H1 (cell line): ENCODE results near the gene SCYGR4. TPM values are rescaled to one million over a fixed set of nuclear protein-coding genes. Genes with fewer than 3 reads are reported as not detected.

Experiments used
- CTCF ChIA-PET: fragments of 300-600 bp; sonication (Branson Sonifier 250); formaldehyde crosslinking; loops from one replicate; lab custom pipeline; 2021; ENCODE audit not compliant: partially characterized antibody; lab: Charles Lee
- POLR2A ChIA-PET: fragments of 300-600 bp; sonication (Branson Sonifier 250); formaldehyde crosslinking; loops from one replicate; lab custom pipeline; 2021; ENCODE audit warnings: inconsistent platforms; ENCODE audit not compliant: partially characterized antibody; lab: Charles Lee
- DNase-seq, 2 experiments: peaks; one replicate each; pipeline versions ENCODE4 v3.0.0 to v3.0.0-alpha.2; 2010 to 2022; ENCODE audit warnings: low spot score in 2 of 2, low read depth in 1 of 2, mixed read lengths in 1 of 2
- FAIRE-seq: peaks from 2 replicates; lab custom pipeline; 2011; peaks lifted over from hg19 to GRCh38; lab: Jason Lieb, UNC
- H2AFZ ChIP-seq: 2 replicates; pipeline ENCODE4 v1.8.1; 2012; ENCODE audit warnings: low read length, inconsistent platforms
- H2AK5ac ChIP-seq: 2 replicates; pipeline ENCODE4 v1.6.1; 2013; ENCODE audit warnings: low read depth, low read length
- H2BK120ac ChIP-seq: replicated peaks from 2 replicates; pipeline ENCODE3; 2013; ENCODE audit warnings: low read depth, low read length, inconsistent platforms
- H2BK12ac ChIP-seq: 2 replicates; pipeline ENCODE4 v1.6.1; 2013; ENCODE audit warnings: low read depth, low read length
- H2BK15ac ChIP-seq: 2 replicates; pipeline ENCODE4 v1.6.1; 2013; ENCODE audit warnings: low read length
- H2BK20ac ChIP-seq: 2 replicates; pipeline ENCODE4 v1.6.1; 2013; ENCODE audit warnings: low read length
- H2BK5ac ChIP-seq: 2 replicates; pipeline ENCODE4 v1.6.1; 2013; ENCODE audit warnings: low read depth, low read length
- H3K14ac ChIP-seq: 2 replicates; pipeline ENCODE4 v1.6.1; 2013; ENCODE audit warnings: inconsistent platforms; ENCODE audit not compliant: insufficient read length
- H3K18ac ChIP-seq: 2 replicates; pipeline ENCODE4 v1.6.1; 2013; ENCODE audit warnings: low read length; ENCODE audit errors: extremely low read depth
- H3K23ac ChIP-seq: 2 replicates; pipeline ENCODE4 v1.6.1; 2013; ENCODE audit warnings: inconsistent platforms; ENCODE audit not compliant: insufficient read length
- H3K23me2 ChIP-seq: 2 replicates; pipeline ENCODE4 v1.6.1; 2013; ENCODE audit warnings: low read depth, low read length
- H3K27ac ChIP-seq: 2 replicates; pipeline ENCODE4 v1.6.1; 2011; ENCODE audit warnings: low read depth, low read length, inconsistent platforms
- H3K27me3 ChIP-seq, 4 experiments: replicated peaks in 1 of 4; 1 replicate in 1 of 4; 2 replicates in 3 of 4; pipeline versions ENCODE4 v1.6.1 to v1.8.1; 2011 to 2013; ENCODE audit warnings: low read length in 3 of 4, mild to moderate bottlenecking in 3 of 4, inconsistent platforms in 2 of 4, mixed read lengths in 2 of 4, moderate library complexity in 1 of 4; ENCODE audit not compliant: control insufficient read depth in 3 of 4, insufficient read depth in 3 of 4; ENCODE audit errors: extremely low read depth in 1 of 4
- H3K36me3 ChIP-seq, 4 experiments: 2 replicates each; pipeline versions ENCODE4 v1.6.1 to v1.8.1; 2011 to 2013; ENCODE audit warnings: mild to moderate bottlenecking in 4 of 4, low read length in 3 of 4, moderate library complexity in 2 of 4, control low read depth in 1 of 4, inconsistent platforms in 1 of 4; ENCODE audit not compliant: insufficient read depth in 4 of 4, control insufficient read depth in 2 of 4
- H3K4ac ChIP-seq: replicated peaks from 2 replicates; pipeline ENCODE3; 2013; ENCODE audit warnings: low read length, low read depth, mixed read lengths, inconsistent platforms; ENCODE audit not compliant: insufficient read length
- H3K4me1 ChIP-seq, 4 experiments: replicated peaks in 1 of 4; 1 replicate in 1 of 4; 2 replicates in 3 of 4; pipeline versions ENCODE4 v1.6.1 to v1.8.1; 2011 to 2013; ENCODE audit warnings: low read length in 3 of 4, inconsistent platforms in 2 of 4, mixed read lengths in 1 of 4; ENCODE audit not compliant: insufficient read depth in 4 of 4, control insufficient read depth in 3 of 4
- H3K4me2 ChIP-seq, 2 experiments: 2 replicates each; pipeline versions ENCODE4 v1.6.1 to v1.8.1; 2011 to 2013; ENCODE audit warnings: low read depth in 2 of 2, low read length in 2 of 2, control low read depth in 1 of 2, inconsistent platforms in 1 of 2, mild to moderate bottlenecking in 1 of 2; ENCODE audit not compliant: insufficient read depth in 1 of 2
- H3K4me3 ChIP-seq, 4 experiments: fragments of 200-600, 300-600 bp in 1 of 4; sonication (generic), shearing (Covaris generic), sonication (Bioruptor Twin) in 1 of 4; 2 replicates each; pipeline versions ENCODE4 v1.5.1 to v1.8.1; 2011 to 2016; ENCODE audit warnings: low read length in 4 of 4, low read depth in 3 of 4, control low read depth in 2 of 4, inconsistent platforms in 2 of 4, mild to moderate bottlenecking in 2 of 4, mixed read lengths in 1 of 4, moderate library complexity in 1 of 4; ENCODE audit not compliant: insufficient read depth in 2 of 4; ENCODE audit errors: extremely low read depth in 1 of 4
- H3K56ac ChIP-seq: replicated peaks from 2 replicates; pipeline ENCODE3; 2013; ENCODE audit warnings: low read depth, mild to moderate bottlenecking, mixed read lengths, low read length, inconsistent platforms; ENCODE audit not compliant: insufficient read length
- H3K79me1 ChIP-seq: 2 replicates; pipeline ENCODE4 v1.6.1; 2013; ENCODE audit warnings: low read depth, low read length, control low read depth
- H3K79me2 ChIP-seq, 2 experiments: 2 replicates each; pipeline versions ENCODE4 v1.6.1 to v1.8.1; 2012 to 2013; ENCODE audit warnings: low read length in 2 of 2, mild to moderate bottlenecking in 2 of 2, inconsistent platforms in 1 of 2; ENCODE audit not compliant: insufficient read depth in 2 of 2, control insufficient read depth in 1 of 2
- H3K9ac ChIP-seq, 4 experiments: replicated peaks in 1 of 4; 1 replicate in 1 of 4; 2 replicates in 3 of 4; pipeline versions ENCODE4 v1.6.1 to v1.8.1; 2011 to 2013; ENCODE audit warnings: low read depth in 3 of 4, low read length in 3 of 4, control low read depth in 2 of 4, mild to moderate bottlenecking in 2 of 4, moderate library complexity in 2 of 4, inconsistent platforms in 1 of 4; ENCODE audit errors: extremely low read depth in 1 of 4
- H3K9me3 ChIP-seq, 2 experiments: 2 replicates each; pipeline versions ENCODE4 v1.6.1 to v1.8.1; 2012 to 2013; ENCODE audit warnings: mild to moderate bottlenecking in 2 of 2, moderate library complexity in 2 of 2, control low read depth in 1 of 2, inconsistent platforms in 1 of 2, low read depth in 1 of 2, low read length in 1 of 2, mixed read lengths in 1 of 2; ENCODE audit not compliant: insufficient read depth in 2 of 2
- H4K20me1 ChIP-seq, 2 experiments: replicated peaks in 1 of 2; 2 replicates each; pipeline versions ENCODE3 to v1.8.1; 2011 to 2013; ENCODE audit warnings: inconsistent platforms in 2 of 2, low read length in 2 of 2, mild to moderate bottlenecking in 1 of 2; ENCODE audit not compliant: insufficient read depth in 2 of 2, control insufficient read depth in 1 of 2
- H4K5ac ChIP-seq: 2 replicates; pipeline ENCODE4 v1.6.1; 2013; ENCODE audit warnings: low read length, low read depth, mixed read lengths, inconsistent platforms; ENCODE audit not compliant: insufficient read length
- H4K8ac ChIP-seq: 2 replicates; pipeline ENCODE4 v1.8.0; 2013; ENCODE audit warnings: mild to moderate bottlenecking, moderate library complexity, low read length, inconsistent platforms; ENCODE audit not compliant: insufficient read depth; ENCODE audit errors: extremely low read depth
- H4K91ac ChIP-seq: replicated peaks from 2 replicates; pipeline ENCODE3; 2013; ENCODE audit warnings: low read length, mixed read lengths, inconsistent platforms; ENCODE audit not compliant: insufficient read length
- ASH2L ChIP-seq: fragments of 200-600, 300-600 bp; sonication (generic); IDR thresholded peaks from one replicate; pipeline ENCODE4 v1.7.1; 2017; ENCODE audit warnings: low read length
- BCL11A ChIP-seq, 2 experiments: IDR thresholded peaks; one replicate each; pipeline ENCODE4 v1.6.1; 2011; ENCODE audit warnings: low read depth in 2 of 2, low read length in 2 of 2, mild to moderate bottlenecking in 2 of 2
- CEBPB ChIP-seq: IDR thresholded peaks from 2 replicates; pipeline ENCODE4 v1.6.1; 2012; ENCODE audit warnings: low read depth, low read length
- CTCF ChIP-seq, 3 experiments: IDR thresholded peaks; 1 replicate in 2 of 3; 2 replicates in 1 of 3; pipeline versions ENCODE4 v1.5.1 to v1.6.1; 2011; ENCODE audit warnings: low read length in 3 of 3, mild to moderate bottlenecking in 3 of 3, inconsistent platforms in 2 of 3, low read depth in 1 of 3, moderate library complexity in 1 of 3; ENCODE audit not compliant: insufficient read depth in 1 of 3; ENCODE audit errors: control extremely low read depth in 1 of 3
- GABPA ChIP-seq: IDR thresholded peaks from 2 replicates; pipeline ENCODE4 v1.6.1; 2011; ENCODE audit warnings: mild to moderate bottlenecking, low read length, moderate library complexity, borderline replicate concordance; ENCODE audit not compliant: insufficient read depth
- KDM1A ChIP-seq: fragments of 200-600, 300-600 bp; sonication (generic); IDR thresholded peaks from 2 replicates; pipeline ENCODE4 v1.7.1; 2016; ENCODE audit warnings: mild to moderate bottlenecking, low read length, borderline replicate concordance
- NRF1 ChIP-seq: IDR thresholded peaks from 2 replicates; pipeline ENCODE4 v1.6.1; 2011; ENCODE audit warnings: mild to moderate bottlenecking, low read depth, low read length, improper control_type of control experiment
- RBBP5 ChIP-seq: IDR thresholded peaks from 2 replicates; pipeline ENCODE4 v1.7.1; 2012; ENCODE audit warnings: low read depth, mild to moderate bottlenecking, inconsistent platforms, low read length, moderate library complexity, borderline replicate concordance
- SIN3A ChIP-seq, 2 experiments: IDR thresholded peaks in 1 of 2; conservative IDR thresholded peaks in 1 of 2; 2 replicates each; pipeline ENCODE4 v1.6.1; 2011 to 2012; ENCODE audit warnings: low read length in 2 of 2, improper control_type of control experiment in 1 of 2, low read depth in 1 of 2, mild to moderate bottlenecking in 1 of 2
- SIX5 ChIP-seq: IDR thresholded peaks from 2 replicates; pipeline ENCODE4 v1.6.1; 2011; ENCODE audit warnings: mild to moderate bottlenecking, low read depth, low read length
- SP2 ChIP-seq: IDR thresholded peaks from 2 replicates; pipeline ENCODE4 v1.6.1; 2012; ENCODE audit warnings: mild to moderate bottlenecking, low read length, inconsistent platforms
- WGBS, 2 experiments: shearing (Covaris generic) in 1 of 2; methylation state at CpG; one replicate each; pipeline versions ENCODE4 v1.1.6 to v1.1.7; 2013 to 2015; ENCODE audit warnings: low lambda C conversion rate in 2 of 2, mixed read lengths in 2 of 2, inconsistent platforms in 1 of 2, low coverage in 1 of 2, missing lambda C conversion rate in 1 of 2; ENCODE audit not compliant: insufficient replicate concordance in 2 of 2, insufficient coverage in 1 of 2, insufficient read length in 1 of 2; ENCODE audit errors: extremely low coverage in 1 of 2, missing lambda C conversion rate in 1 of 2; 5-methylcytosine and 5-hydroxymethylcytosine counted together
- polyA plus RNA-seq, 7 experiments: library from polyadenylated mRNA; depleted of rRNA in 3 of 7; stranded (reverse) in 5 of 7; unstranded in 2 of 7; fragments of >200 nt in 5 of 7; fragments of 200-250 nt in 2 of 7; gene quantifications; 1 replicate in 5 of 7; 2 replicates in 1 of 7; 4 replicates in 1 of 7; pipeline versions ENCODE4 v1.2.1 to v1.2.3, GENCODE V29; 2011 to 2013; ENCODE audit warnings: missing spikeins in 2 of 7, mixed read lengths in 2 of 7
- total RNA-seq: library from RNA; stranded (reverse); fragmentation: NEBNext Ultra II Directional; extraction: Animal tissue kit (Norgen Biotek cat#: 25700); gene quantifications from 2 replicates; pipeline ENCODE4 v1.2.1, GENCODE V29; 2021

The SCYGR4 gene
- total and polyA plus RNA-seq, 2 of the 8 experiments (the other 6 are each of a cell fraction or from before 2014, with no cell fraction given) = not detected

- H3K27me3 ChIP-seq = no peaks in the 10 kb centered on the region
- no peak overlapping the region for H2BK20ac ChIP-seq
- ChIA-PET CTCF (interaction anchor here (0.7 to 1.6 kb wide), 5 partner anchors 12 to 189 kb away, joined by 3 to 5 read pairs (median 3); no protein-coding TSS in a partner anchor), POLR2A (no interaction called here)
- no peak overlapping the region for H3K56ac ChIP-seq
- H2BK120ac ChIP-seq = no peak overlapping the region
- 0 out of 2 replicates have a peak overlapping the region, but pooled peaks have one; percentile 68 for H2BK12ac ChIP-seq
- no peaks in the 10 kb centered on the region for H3K23me2 ChIP-seq
- H4K5ac ChIP-seq = no peak overlapping the region
- H3K9ac ChIP-seq = no peak overlapping the region
- DNase-seq = no peak
- no peak overlapping the region for H3K4me2 ChIP-seq
- H4K91ac ChIP-seq = no peak overlapping the region
- H3K79me2 ChIP-seq = no peaks in the 10 kb centered on the region
- H3K23ac ChIP-seq = no peak overlapping the region
- no peak overlapping the region for H2BK15ac ChIP-seq
- 62% methylated on average over 4 of the region's 4 CpGs; no CpG with 5 or more reads in 1 of the 2 experiments for WGBS, 2 experiments
- H3K36me3 ChIP-seq = no peaks in the 10 kb centered on the region
- no peaks in the 10 kb centered on the region for H4K20me1 ChIP-seq
- no peak overlapping the region for H2AK5ac ChIP-seq
- no peak overlapping the region; the same call in 1 of the 2 replicates for H2AFZ ChIP-seq
- FAIRE-seq = no peak
- H3K18ac ChIP-seq = no peak overlapping the region
- H3K4me3 ChIP-seq = no peak overlapping the region
- no peaks in the 10 kb centered on the region for H3K79me1 ChIP-seq
- no peak overlapping the region for H2BK5ac ChIP-seq
- H3K9me3 ChIP-seq = no peaks in the 10 kb centered on the region
- H3K4me1 ChIP-seq = peaks cover 0 to 7% (median 0%) of the 10 kb centered on the region in 4 experiments; a peak in 2 of 7 replicates
- H3K27ac ChIP-seq = no peak overlapping the region
- no peak overlapping the region for H3K14ac ChIP-seq
- no peak overlapping the region for H3K4ac ChIP-seq
- no peak overlapping the region for H4K8ac ChIP-seq
- TF ChIP-seq SIN3A (conservative IDR thresholded peaks at IDR 0.05 in 1 of 2, IDR thresholded peaks at IDR 0.05 in 1 of 2; ENCODE audit: low read depth in 1 of 2, low read length in 2 of 2) = no peak
- TF ChIP-seq CTCF (IDR thresholded peaks at IDR 0.05; ENCODE audit: control extremely low read depth in 1 of 3, insufficient read depth in 1 of 3, low read depth in 1 of 3, low read length in 3 of 3) = peak in 2 of 3 experiments; percentile 20 to 37; a peak in 2 of 4 replicates
- TF ChIP-seq BCL11A (IDR thresholded peaks at IDR 0.05; ENCODE audit: low read depth in 2 of 2, low read length in 2 of 2) = no peak
- TF ChIP-seq SP2 = no peak
- TF ChIP-seq ASH2L = no peak
- no peak for TF ChIP-seq RBBP5
- TF ChIP-seq GABPA = no peak
- no peak for TF ChIP-seq SIX5
- TF ChIP-seq KDM1A = no peak
- TF ChIP-seq NRF1 = no peak
- TF ChIP-seq CEBPB = no peak
These were observed 21.5 kb upstream of the SCYGR4 start for GRCh38 chr2:227595797-227596196.
